Panc1 (cell line): Measurements from ENCODE around the gene FRS2.

Experiments
- POLR2AphosphoS5 ChIP-seq: IDR thresholded peaks from 2 replicates; pipeline ENCODE4 v1.6.1; 2012; ENCODE audit warnings: mild to moderate bottlenecking, low read depth, low read length, moderate library complexity
- TF ChIP-seq, protein P1 (sequence below): fragments of 450-650 bp; IDR thresholded peaks from 2 replicates; pipeline ENCODE4 v1.5.1; 2017; ENCODE audit warnings: mild to moderate bottlenecking

DNA sequence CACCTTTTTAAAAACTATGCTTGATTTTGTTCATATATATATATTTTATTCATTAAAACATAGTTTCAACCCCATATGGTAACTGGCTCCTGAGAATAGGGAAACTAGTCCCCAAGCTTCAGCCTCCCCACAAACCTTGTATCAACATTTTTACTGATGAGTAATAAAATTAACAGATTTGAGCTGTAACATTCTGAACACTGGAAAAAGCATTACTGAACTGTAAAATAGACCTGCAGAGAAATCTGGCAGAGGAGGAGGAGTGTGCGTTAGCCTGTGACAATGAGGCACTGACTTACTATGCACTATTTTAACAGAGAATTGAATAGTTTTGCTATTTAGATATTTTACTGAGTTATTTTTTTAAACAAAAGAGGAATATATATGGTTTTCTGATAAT is 43.1 kb downstream of the FRS2 start:
- TF ChIP-seq, protein P1, sequence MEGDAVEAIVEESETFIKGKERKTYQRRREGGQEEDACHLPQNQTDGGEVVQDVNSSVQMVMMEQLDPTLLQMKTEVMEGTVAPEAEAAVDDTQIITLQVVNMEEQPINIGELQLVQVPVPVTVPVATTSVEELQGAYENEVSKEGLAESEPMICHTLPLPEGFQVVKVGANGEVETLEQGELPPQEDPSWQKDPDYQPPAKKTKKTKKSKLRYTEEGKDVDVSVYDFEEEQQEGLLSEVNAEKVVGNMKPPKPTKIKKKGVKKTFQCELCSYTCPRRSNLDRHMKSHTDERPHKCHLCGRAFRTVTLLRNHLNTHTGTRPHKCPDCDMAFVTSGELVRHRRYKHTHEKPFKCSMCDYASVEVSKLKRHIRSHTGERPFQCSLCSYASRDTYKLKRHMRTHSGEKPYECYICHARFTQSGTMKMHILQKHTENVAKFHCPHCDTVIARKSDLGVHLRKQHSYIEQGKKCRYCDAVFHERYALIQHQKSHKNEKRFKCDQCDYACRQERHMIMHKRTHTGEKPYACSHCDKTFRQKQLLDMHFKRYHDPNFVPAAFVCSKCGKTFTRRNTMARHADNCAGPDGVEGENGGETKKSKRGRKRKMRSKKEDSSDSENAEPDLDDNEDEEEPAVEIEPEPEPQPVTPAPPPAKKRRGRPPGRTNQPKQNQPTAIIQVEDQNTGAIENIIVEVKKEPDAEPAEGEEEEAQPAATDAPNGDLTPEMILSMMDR, result no peak
- TF ChIP-seq POLR2AphosphoS5, result no peak
